Activated naive CD4-positive, alpha-beta T cell treated with anti-CD3 and anti-CD28 coated beads, Interleukin-2, amount 50 U/mL, for 24 hours (primary cell): ENCODE results near the gene GPX6.
"Not testable (repeated sequence)": the region's sequence is repeated elsewhere in the genome, so short reads cannot be mapped to it uniquely, and the experiment has no call there.

Experiments
- H3K27ac Mint-ChIP-seq: one replicate; pipeline ENCODE4 v1.8.0; 2021; ENCODE audit warnings: mild to moderate bottlenecking, mixed read lengths
- H3K27me3 Mint-ChIP-seq: one replicate; pipeline ENCODE4 v1.8.0; 2021; ENCODE audit warnings: mixed read lengths
- H3K36me3 Mint-ChIP-seq: one replicate; pipeline ENCODE4 v1.8.0; 2021; ENCODE audit warnings: mixed read lengths
- H3K4me1 Mint-ChIP-seq: one replicate; pipeline ENCODE4 v1.8.0; 2021; ENCODE audit warnings: mixed read lengths
- H3K4me3 Mint-ChIP-seq: one replicate; pipeline ENCODE4 v1.8.0; 2021; ENCODE audit warnings: mild to moderate bottlenecking, mixed read lengths
- H3K9me3 Mint-ChIP-seq: one replicate; pipeline ENCODE4 v1.8.0; 2021; ENCODE audit warnings: mixed read lengths

Gene GPX6

DNA sequence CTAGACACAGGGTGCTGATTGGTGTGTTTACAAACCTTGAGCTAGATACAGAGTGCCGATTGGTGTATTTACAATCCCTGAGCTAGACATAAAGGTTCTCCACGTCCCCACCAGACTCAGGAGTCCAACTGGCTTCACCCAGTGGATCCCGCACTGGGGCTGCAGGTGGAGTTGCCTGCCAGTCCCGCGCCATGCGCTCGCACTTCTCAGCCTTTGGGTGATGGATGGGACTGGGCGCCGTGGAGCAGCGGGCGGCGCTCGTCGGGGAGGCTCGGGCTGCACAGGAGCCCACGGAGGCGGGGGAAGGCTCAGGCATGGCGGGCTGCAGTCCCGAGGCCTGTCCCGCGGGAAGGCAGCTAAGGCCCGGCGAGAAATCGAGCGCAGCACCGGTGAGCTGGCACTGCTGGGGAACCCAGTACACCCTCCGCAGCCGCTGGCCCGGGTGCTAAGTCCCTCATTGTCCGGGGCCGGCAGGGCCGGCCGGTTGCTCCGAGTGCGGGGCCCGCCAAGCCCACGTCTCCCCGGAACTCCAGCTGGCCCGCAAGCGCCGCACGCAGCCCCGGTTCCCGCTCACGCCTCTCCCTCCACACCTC is 46.3 kb downstream of the GPX6 start:
- not testable (repeated sequence) for H3K4me3 Mint-ChIP-seq, H3K27ac Mint-ChIP-seq, H3K4me1 Mint-ChIP-seq, H3K36me3 Mint-ChIP-seq, H3K9me3 Mint-ChIP-seq
- peaks cover 20% of the 10 kb centered on the region for H3K27me3 Mint-ChIP-seq

DNA sequence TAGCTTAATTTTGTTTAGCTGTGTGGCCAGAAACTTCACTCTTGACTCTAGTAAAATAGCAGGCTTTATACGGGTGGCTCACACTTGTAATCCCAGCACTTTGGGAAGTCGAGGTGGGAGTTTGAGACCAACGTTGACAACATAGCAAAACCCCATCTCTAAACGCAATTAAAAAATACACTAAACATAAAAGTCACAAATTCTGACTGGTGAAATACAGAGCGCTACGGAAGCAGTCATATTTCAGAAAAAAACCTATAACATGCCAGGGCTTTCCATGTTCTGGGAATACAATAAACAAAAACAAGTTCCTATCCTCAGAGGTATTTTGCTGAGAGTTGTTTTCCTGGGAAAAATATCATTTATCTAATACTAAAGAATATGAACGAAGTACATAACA is 47.5 kb downstream of the GPX6 start:
- H3K4me1 Mint-ChIP-seq = no peaks in the 10 kb centered on the region
- H3K36me3 Mint-ChIP-seq = no peaks in the 10 kb centered on the region
- H3K27ac Mint-ChIP-seq = no peak overlapping the region
- no peaks in the 10 kb centered on the region for H3K9me3 Mint-ChIP-seq
- H3K4me3 Mint-ChIP-seq = no peak overlapping the region
- H3K27me3 Mint-ChIP-seq = peaks cover 21% of the 10 kb centered on the region

DNA sequence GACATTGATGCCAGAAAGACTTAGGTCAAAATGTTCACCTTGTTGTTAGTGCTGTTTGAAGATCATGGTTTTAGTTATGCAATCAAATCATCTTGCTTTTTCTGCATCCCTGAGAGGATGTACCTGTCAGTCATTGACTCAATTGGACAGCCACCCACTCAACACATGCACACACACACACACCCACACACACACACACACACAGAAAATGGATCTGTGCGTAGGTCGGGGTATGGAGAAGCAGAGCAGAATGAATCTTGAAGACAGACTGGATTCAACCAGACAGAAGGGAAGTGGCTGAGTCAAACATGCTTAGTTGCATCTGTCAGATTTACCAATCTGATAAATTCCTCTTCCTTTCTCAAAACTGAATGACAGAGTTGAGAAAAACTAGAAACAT is 53.2 kb downstream of the GPX6 start:
- Mint-ChIP-seq H3K36me3 (no peaks in the 10 kb centered on the region), H3K27ac (no peak overlapping the region), H3K27me3 (peaks cover 29% of the 10 kb centered on the region), H3K4me3 (no peak overlapping the region), H3K9me3 (no peaks in the 10 kb centered on the region), H3K4me1 (peaks cover 9% of the 10 kb centered on the region)

DNA sequence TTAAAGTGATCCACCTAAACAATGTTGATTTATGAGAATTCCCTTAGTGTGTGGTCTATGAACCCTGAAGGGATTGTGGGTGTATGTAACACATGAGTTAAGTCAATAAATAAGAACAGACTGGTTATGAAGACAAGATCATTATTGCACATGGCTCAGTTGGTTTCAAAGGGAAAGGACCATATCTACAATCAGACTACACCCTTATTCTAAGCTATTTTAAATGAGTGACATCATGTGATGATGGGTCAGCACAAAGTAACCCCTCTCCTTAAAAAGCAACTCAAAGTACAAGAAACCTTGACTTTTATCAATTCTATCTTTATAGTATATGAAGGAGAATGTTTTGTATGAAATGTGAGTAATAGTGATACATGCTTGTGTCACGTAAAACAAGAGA is 57.0 kb downstream of the GPX6 start:
- Mint-ChIP-seq H3K4me3 (no peak overlapping the region), H3K27me3 (peaks cover 35% of the 10 kb centered on the region), H3K27ac (no peak overlapping the region), H3K9me3 (no peaks in the 10 kb centered on the region), H3K36me3 (no peaks in the 10 kb centered on the region), H3K4me1 (peaks cover 9% of the 10 kb centered on the region)
